GM19043 (cell line): ENCODE results near the gene PDXK.

Source experiments
- ATAC-seq: cut with Tn5 transposase; IDR thresholded peaks from one replicate; pipeline ENCODE4 v1.9.1; 2021; ENCODE audit warnings: low read depth; ENCODE audit not compliant: unreplicated experiment

Gene PDXK

DNA sequence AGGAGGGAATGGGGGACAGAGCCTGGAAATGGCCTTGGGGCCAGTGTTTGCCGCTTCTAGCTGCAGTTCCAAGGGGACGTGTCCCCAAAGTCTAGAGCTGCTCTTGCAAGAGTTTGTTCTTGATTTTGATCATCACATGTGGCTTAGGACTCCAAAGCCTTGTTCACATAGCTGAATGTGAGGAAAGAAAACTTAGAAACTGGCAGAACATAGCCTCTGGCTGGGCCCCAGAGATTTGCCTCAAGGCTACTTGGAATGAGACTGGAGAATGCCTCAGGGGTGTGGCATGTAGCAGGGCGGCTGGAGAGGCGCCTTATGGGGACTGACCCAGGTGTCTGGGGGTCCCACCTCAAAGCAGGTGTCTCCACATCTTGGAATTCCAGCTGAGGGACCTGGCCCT, 2.3 kb downstream of the PDXK start:
- ATAC-seq: no peak

DNA sequence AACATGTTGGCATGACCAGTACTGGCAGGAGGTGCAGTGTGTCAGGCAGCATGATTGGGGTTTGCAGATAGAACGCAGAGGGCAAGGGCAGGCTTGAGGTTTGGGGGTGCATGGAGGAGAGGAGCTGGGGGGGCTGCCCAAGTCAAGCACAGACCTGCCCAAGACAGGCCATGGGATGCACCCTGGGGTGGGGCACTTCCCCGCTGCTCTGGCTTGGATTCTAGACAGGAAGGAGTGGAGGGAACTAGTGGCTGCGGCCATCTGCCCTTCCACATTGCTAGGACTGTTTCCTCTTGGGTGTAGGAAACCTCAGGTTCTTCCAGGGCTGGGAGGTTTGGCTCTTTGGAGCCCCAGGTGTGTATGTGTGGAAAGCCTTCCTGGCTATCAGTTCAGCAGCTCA, 3.0 kb downstream of the PDXK start:
- no peak for ATAC-seq

DNA sequence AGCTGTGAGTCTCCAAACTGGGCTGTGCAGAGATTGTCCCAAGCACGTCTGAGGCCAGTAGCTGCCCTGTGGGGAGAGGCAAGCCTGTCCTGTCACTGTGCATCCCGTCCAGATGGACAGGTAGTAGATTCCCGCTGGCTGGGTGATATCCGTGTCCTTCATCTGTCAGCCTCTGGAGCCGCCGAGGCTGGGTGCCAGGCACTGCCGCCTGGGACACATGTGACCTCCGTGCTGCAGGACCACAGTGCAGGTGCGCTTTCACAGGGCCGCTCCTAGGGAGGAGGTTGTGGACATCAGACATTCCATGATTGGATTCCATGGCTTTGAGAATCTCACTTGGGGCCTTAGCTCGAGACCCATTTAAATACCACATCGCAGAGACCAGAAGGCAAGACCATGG, 4.7 kb downstream of the PDXK start:
- no peak for ATAC-seq

DNA sequence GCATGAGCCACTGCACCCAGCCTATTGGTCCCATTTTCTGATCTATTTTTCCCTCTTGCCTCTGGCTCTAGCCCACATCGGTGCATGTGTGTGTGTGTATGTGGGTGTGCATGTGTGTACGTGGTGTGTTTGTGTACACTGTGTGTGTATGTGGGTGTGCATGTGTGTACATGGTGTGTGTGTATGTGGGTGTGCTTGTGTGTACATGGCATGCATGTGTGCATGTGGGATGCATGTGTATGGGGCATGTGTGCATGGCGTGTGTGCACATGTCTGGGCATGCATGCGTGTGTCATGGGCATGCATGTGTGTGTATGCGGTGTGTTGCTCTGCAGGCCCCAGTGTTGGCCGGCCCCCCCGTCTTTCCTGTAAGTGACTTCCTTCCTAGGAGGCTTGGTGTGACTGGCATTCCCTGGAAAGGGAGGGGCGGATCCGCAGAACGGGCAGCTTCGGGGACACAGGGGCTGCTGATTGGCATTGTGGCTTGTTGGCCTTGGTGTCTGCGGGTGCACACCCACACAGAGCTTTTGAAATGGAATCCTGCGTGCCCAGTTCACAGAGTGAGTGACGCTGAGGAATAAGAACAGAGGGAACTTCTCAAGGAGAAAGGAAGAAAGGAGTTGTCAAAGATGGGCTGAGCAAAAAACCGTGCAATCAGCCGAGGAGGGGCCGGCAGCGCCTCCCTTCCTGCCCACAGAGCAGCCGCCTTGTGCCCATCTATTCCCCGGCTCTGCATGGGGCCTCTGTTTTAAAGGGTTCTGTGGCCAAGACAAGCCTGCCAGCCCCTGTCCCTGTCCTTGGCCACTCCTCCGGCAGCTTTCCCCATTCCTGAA, 8.0 kb downstream of the PDXK start:
- ATAC-seq: no peak

DNA sequence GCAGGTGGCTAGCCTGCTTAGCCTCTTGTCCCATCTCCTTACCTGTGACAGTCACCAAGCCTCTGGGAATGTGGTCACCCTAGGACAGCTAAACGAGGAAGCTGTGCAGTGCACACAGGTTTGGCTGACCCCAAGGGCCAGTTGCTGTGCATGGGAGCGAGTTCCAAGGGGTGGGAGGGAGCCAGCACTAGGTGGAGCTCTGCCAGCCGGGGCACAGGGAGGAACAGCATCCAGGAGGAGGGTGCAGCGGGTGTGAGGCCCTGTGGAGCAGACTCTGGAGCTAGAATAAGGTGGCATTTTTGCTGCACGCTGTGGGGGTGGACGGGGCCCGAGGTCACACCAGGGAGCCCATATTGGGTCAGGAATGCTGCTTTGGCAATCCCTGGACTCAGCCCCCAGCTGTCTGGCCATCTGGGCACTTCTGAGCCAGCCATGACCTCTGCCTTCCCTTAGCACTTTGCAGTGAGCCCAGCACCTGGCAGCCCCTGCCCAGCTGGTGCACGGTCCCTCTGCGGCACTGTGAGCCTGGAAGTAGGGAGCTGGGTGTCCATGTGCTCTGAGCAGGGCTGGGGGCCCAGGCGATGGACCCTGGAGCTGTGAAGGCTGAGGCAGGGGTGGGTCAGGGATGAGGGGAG, 8.7 kb downstream of the PDXK start:
- no peak for ATAC-seq

DNA sequence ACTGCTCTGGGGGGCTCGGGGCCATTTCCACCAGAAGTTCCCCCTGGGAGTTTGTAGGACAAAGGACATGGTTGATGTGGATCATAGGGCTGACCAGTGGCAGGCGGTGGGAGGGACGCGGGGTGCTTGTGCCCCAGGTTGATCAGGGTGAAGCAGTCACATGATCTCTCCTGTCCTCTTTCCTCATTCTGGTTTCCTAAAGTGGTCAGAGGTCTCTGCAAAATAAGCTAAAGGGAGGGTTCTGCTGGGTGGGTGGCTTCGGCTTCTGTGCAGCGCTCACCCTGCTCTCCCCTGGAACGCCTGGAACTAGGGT, 9.2 kb downstream of the PDXK start:
- no peak for ATAC-seq

DNA sequence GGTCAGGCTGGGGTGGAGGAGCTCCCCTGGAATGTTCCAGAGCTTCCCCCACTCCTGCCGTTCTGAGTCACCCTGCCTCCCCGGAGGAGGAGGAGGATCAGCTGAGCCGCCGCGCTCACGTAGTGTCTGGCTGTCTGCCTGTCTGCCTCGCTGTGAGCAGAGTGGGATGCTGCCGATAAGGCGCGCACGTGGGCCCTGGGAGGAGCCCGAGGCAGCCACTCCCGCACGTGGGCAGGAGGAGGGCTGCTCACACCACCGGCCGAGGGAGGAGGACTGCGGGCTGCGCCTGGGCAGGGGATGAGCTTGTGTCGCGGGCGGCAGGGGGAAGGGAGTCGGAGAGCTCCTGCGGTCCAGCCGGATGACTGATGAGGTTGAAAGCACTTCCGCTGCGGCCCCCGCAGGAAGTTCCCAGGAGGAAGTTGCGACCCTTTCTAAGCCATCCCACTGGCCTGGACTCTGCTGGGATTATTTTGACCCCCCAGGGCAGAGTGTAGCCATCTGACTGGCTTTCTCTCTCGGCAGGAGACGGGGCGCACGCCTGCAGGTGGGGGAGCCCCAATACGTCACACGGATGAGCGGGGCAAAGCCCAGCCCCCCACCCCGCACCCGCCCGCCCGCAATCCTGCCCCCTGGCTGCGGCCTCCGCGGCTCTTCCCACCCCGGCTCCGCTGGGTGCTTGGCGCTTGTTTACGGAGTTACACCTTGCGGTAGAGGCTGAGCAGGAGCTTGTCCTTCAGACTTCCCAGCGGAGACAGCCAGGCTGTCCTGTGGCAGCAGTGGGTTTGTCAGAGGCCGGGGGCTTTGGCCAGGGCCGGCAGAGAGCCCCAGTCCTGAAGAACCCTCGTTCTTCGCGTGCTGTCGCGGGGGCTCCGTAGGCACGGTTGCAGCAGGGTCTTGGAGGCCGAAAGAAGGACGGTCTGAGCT, 9.8 kb downstream of the PDXK start:
- no peak for ATAC-seq

DNA sequence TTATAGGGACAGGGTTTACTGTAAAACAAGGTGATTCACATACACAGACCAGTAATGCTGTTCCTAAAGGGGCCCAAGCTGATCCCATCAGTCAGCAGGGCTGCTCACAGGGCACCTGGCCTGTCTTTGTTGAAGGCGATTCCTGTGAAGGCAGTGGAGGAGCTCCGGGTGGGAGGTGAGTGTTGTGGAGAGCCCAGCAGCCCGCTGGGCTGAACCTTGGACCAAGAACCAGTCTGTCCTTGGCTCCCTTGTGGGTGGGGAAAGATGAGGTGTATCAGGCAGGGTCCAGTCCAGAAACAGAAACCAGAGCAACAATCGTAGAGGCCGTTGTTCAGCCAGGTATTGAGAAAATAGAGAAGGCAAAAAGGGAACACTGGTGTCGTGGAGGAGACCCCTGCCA, 12.5 kb downstream of the PDXK start:
- no peak for ATAC-seq

DNA sequence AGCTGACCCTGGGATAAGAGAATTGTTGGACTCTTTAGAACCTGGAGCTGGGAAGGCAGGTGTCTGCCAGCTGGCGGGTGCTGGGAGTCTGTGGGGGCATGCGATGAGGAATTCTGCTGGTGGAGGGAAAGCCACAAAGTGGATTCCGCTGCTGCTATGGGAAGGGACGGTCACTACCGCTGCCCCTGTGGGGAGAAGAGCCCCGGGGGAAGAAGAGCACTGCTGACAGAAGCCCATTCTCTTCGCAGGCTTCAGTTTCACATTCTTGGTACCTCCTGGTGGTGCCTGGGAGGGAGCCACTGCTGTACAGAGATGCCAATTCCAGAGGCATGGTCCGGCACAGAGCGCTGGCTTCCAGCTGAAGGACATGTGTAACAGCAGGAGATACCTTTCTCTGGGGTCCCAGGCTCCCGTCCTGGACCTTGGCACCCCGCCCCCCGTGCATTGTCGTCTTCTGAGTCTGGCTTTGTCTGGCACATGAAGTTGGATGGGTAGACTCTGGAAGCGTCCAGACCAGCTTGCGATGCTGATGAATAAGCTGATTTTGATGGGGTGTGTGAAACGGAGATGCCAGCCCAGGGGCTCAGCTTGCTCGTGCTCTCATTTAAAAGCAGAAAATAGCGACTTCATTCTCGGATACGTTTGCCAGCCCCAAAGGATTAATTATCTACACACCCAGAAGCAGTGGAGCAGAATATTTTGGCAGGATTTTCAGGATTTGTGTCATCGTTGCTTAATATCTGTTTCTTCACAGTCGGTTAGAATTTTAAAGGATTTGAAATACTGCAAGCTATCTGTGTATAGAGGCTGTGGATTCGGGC, 13.2 kb downstream of the PDXK start:
- no peak for ATAC-seq

DNA sequence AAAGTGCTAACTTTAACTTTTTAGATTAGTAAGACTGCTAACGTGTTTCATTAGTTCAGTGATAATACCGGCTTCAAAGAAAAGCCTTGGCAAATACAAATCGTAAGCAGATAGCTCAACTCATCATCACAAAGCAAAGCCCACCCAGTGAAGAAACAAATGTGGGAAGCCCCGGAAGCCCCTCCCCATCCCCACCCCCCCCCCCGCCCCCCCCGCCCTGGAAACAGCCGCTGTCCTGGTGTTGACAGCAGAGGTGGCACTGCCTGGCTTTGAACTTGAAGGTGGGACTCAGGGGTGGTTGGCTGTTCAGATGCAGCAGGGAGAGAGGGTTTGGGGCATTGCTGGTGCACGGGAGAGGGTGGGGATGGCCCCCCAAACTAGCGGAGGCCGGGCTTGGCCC, 14.1 kb downstream of the PDXK start:
- ATAC-seq: no peak

DNA sequence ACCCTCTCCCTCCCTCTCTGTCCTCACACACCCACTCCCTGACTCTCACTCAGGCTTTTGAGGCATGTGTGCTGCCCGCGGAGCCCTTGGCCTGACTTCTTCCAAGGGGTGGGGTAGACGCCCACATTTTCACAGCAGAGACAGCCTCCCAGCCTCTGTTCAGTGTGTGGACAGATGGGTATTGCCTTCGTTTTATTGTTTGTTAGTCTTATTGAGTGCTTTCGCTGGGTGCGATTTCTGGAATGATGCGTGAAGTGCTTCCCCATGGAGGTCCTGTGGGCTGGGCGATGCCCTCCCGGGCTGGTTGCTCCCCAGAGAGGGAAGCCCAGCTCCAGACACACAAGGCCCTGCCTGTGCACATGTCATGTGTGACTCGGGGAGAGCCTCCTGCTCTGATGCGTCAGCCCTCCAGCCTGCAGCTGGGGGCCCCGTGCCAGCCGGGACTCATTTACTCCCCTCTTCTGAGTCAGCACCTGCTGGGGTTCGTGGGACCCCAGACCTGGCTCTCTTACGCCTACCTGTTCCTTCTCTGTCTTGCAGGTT, 14.7 kb downstream of the PDXK start:
- ATAC-seq: no peak

DNA sequence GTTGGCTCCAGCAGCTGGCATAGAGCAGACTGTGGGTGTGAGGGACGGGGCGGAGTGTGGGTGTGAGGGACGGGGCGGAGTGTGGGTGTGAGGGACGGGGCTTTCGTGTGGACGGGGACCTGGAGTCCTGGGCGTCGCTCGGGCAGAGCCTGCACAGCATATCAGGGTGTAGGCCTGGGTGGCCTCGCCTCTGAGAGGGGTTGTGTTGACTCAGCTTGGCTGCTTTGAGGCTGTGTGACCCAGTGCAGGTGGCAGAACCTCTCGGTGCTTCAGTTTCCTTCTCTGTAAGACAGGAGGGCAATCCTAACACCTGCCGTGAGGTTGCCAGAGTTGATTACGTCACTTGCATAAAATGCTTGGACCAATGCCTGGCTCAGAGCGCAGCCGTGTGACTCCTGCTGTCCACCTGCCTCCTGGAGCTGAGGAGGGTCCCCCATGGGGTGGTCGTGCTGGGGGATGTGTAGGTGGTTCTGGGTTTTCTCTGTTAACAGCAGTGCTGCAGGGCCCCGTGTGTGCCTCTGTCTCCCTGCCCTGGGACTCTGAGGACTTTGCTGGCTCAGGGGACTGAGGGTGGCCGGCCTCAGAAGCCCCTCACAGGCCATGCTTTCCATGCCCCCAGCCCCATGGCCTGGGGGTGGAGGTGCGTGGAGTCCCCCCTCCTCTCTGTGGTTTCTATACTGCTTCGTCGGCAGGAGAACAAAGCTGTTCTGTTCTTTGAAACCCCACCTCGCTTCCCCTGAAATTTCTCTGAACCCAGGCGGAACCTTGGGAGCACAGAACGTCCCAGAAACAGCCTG, 15.4 kb downstream of the PDXK start:
- no peak for ATAC-seq

DNA sequence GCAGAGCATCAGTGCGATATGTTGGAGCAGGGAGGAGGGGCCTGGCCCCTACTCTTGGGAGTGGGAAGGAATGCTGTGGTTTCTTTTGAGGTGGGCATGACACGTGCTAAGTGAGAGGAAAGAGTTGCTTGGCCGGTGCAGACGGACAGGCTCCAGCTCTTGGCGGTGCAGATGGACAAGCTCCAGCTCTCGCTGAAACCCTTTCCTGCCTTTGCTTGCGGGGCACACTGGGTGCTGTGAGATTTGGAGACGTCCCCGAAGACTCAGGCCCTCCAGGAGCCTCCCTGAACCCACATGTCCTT, 15.9 kb downstream of the PDXK start:
- no peak for ATAC-seq

DNA sequence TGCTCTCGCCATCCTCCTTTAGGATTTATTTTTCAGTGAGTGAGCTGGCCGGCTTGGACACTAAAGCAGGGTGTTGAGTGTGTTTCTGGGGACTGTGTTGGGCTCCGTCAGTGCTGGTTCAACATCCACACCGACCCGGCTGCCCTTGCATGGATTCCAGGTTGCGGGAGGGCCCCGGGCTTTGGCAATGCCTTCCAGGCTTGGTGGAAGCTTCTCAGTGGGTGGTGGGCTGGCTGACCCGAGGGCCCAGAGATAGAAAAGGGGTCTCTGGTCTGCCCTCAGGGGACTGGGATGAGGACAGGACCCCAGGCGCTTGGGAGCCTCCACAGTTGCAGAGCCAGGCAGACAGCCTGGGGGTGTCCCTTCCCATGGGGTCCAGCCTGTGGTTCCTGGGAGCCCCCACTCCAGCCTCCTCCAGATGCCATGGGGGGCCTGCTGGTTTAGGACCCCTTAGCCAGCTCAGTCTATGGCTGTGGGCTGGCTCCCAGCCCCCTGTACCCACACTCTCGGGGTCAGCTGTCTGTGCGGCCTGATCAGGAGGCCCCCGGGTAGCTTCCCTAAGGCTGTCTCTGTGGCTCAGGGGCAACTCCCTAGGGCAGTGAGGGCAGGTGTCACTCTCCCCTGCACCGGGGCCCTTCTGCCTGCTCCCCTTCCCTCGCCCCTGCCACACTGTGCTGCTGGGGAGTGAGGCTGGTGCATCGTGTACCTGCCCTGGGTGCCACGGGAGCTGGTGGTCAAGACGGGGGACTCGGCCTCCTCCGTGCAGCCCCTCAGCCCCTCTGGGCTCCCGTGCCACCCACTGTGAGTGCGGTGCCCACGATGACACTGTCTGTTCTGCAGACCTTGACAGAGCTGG, 16.5 kb downstream of the PDXK start:
- no peak for ATAC-seq

DNA sequence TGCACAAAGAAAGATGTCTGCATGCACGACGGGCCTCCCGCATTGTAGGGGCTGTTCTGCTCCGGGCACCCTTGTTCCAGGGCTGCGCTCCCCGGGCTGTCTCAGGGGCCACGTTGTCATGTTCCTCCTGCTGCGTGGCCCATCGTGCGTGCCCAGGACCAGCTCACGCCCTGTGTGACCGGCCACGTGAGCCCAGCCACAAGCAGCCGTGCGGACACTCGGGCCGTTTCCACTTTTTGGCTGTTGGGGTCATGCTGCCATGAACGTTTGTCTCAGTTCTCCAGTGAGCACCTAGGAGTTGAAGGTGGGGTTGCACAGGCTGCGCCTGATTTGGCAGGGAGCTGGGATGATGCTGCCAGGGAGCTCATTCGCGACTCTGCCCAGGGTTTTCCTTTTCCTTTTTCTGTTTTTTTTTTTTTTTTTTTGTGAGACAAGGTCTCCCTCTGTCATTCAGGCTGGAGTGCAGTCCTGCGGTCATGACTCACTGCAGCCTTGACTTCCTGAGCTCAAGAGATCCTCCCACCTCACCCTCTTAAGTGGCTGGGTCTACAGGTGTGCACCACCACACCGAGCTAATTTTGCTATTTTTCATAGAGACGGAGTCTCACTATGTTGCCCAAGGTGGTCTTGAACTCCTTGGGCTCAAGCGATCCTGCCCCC, 17.4 kb downstream of the PDXK start:
- no peak for ATAC-seq

DNA sequence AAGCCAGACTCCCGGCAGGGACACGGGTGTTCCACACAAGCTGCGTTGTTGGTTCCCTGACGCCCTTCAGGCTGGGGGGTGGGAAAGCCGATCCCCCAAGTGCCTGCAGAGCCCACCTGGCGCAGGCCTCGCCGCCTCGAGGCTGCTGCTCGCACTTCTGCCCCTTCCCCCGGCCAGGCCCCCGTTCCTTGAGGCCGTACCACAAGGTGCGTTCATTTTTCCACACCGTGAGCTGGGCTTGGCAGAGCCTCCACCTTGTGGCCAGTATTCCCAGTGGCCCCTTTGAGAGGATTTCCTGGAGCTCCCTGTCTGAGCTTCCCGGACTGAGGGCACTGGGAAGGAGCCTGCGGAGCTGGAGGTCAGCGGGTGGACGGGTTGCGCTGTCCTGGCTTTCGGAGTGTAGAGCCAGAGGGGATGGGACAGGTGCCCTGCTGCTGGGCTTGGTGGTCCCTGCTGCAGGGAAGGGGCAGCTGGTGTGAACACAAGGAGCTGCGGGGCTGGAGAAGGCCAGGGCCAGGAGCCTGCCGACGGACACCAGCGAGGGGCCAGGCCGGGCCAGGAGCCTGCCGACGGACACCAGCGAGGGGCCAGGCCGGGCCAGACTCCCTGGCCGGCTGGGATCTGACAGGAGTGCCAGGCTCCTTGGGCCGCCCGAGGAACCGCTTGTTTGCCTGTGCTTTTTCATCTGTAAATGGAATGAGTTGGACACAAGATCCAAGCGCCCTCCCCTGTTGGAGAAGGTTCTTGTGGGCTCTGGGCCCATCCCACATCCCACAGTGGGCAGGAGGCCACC, 18.4 kb downstream of the PDXK start:
- no peak for ATAC-seq

DNA sequence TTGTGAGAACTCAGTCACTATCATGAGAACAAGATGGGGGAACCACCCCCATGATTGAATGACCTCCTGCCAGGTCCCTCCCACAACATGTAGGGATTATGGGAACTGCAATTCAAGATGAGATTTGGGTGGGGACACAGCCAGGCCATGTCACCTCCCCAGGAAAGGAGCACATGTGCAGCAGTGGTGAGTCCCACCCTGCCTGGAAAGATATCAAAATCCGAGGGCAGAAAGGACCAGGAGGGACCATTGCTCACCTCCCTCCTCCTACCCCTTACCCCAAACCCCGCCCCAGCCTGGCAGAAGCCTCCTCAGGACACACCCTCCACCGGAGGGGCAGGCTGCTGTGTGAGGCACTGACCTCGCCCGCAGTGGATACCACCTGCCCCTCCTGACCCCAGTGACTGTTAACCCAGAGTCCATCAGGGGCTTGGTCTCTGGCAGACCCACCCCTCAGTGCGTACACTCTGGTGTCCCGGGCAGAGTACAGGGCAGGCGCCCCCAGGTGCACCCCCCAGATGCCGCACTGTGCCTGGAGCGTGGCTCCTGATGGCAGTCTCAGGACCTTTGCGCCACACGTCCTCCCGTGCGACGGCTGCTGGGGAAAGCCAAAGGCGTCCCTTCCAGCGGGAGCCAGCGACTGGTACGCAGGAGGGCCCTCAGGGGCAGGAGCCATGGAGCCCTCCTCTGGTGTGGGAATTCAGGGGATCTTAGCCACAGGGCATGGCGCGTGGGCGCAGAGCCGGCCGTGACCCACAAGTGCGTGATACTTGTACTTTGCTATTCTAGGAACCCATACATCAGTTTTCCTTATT, 20.9 kb downstream of the PDXK start:
- ATAC-seq: no peak
